ENCODE results near the gene DOCK3.

Gene DOCK3

GRCh38 chr3:50653937-50654595 is 20.7 kb upstream of the DOCK3 start:
- no peaks in the 10 kb centered on the region for H3K4me1 ChIP-seq
- no peaks in the 10 kb centered on the region for H3K27me3 ChIP-seq
- no peaks in the 10 kb centered on the region for H3K9me3 ChIP-seq
- DNase-seq, result no peak
- no peak for TF ChIP-seq CTCF (IDR thresholded peaks at IDR 0.05; ENCODE audit: low read depth, low read length)
- H3K4me3 ChIP-seq (ENCODE audit: low read depth, low read length), result no peak overlapping the region
- no peaks in the 10 kb centered on the region for H3K36me3 ChIP-seq

GRCh38 chr3:50655009-50655830 is 19.5 kb upstream of the DOCK3 start:
- no peak for TF ChIP-seq CTCF (IDR thresholded peaks at IDR 0.05; ENCODE audit: low read depth, low read length)
- no peaks in the 10 kb centered on the region for H3K27me3 ChIP-seq
- no peaks in the 10 kb centered on the region for H3K9me3 ChIP-seq
- DNase-seq, result no peak
- H3K4me3 ChIP-seq (ENCODE audit: low read depth, low read length), result no peak overlapping the region
- H3K36me3 ChIP-seq, result no peaks in the 10 kb centered on the region
- no peaks in the 10 kb centered on the region for H3K4me1 ChIP-seq

- Histone ChIP-seq H3K4me1 (no peaks in the 10 kb centered on the region), H3K27me3 (no peaks in the 10 kb centered on the region), H3K36me3 (no peaks in the 10 kb centered on the region), H3K9me3 (no peaks in the 10 kb centered on the region), H3K4me3 (ENCODE audit: low read depth, low read length) (no peak overlapping the region)
- DNase-seq, result no peak
- TF ChIP-seq CTCF (IDR thresholded peaks at IDR 0.05; ENCODE audit: low read depth, low read length), result no peak
Measured at GRCh38 chr3:50656417-50657195, 18.1 kb upstream of the DOCK3 start.

- H3K4me3 ChIP-seq (ENCODE audit: low read depth, low read length), result no peak overlapping the region
- H3K4me1 ChIP-seq, result no peaks in the 10 kb centered on the region
- no peaks in the 10 kb centered on the region for H3K36me3 ChIP-seq
- no peak for TF ChIP-seq CTCF (IDR thresholded peaks at IDR 0.05; ENCODE audit: low read depth, low read length)
- H3K9me3 ChIP-seq, result no peaks in the 10 kb centered on the region
- H3K27me3 ChIP-seq, result no peaks in the 10 kb centered on the region
- DNase-seq, result no peak
Measured at GRCh38 chr3:50657407-50657806, 17.3 kb upstream of the DOCK3 start.

- no peaks in the 10 kb centered on the region for H3K4me1 ChIP-seq
- DNase-seq, result no peak
- no peaks in the 10 kb centered on the region for H3K9me3 ChIP-seq
- no peak for TF ChIP-seq CTCF (IDR thresholded peaks at IDR 0.05; ENCODE audit: low read depth, low read length)
- no peak overlapping the region for H3K4me3 ChIP-seq (ENCODE audit: low read depth, low read length)
- H3K36me3 ChIP-seq, result no peaks in the 10 kb centered on the region
- no peaks in the 10 kb centered on the region for H3K27me3 ChIP-seq
Measured at GRCh38 chr3:50657816-50658215, 16.9 kb upstream of the DOCK3 start.
